Spleen (tissue), 11 donors: ENCODE measurements around the gene GFER. TPM values are rescaled to one million over a fixed set of nuclear protein-coding genes. Genes with fewer than 3 reads are reported as not detected.
"Not testable (repeated sequence)": the region's sequence is repeated elsewhere in the genome, so short reads cannot be mapped to it uniquely, and the experiment has no call there.

Experiments
- DNase-seq: peaks from one replicate; pipeline ENCODE4 v3.0.0-alpha.2; 2020
- H3K27ac ChIP-seq, 8 donors: fragments of 200-600 bp; sonication (generic) in 7 of 8; 1 replicate in 4 of 8; 2 replicates in 4 of 8; pipeline versions ENCODE4 v1.5.0 to v1.8.0; 2016 to 2021; ENCODE audit warnings: inconsistent platforms in 4 of 8, mild to moderate bottlenecking in 4 of 8, moderate library complexity in 1 of 8
- H3K27me3 ChIP-seq, 7 donors: fragments of 200-600 bp; sonication (generic) in 6 of 7; replicated peaks in 1 of 7; 1 replicate in 4 of 7; 2 replicates in 3 of 7; pipeline versions ENCODE4 v1.5.0 to v1.8.0; 2016 to 2021; ENCODE audit warnings: inconsistent platforms in 3 of 7, mild to moderate bottlenecking in 1 of 7
- H3K36me3 ChIP-seq, 6 donors: fragments of 200-600 bp; sonication (generic) in 5 of 6; 1 replicate in 4 of 6; 2 replicates in 2 of 6; pipeline versions ENCODE4 v1.5.0 to v1.8.0; 2016 to 2021; ENCODE audit warnings: inconsistent platforms in 2 of 6
- H3K4me1 ChIP-seq, 6 donors: fragments of 200-600 bp; sonication (generic) in 5 of 6; 1 replicate in 3 of 6; 2 replicates in 3 of 6; pipeline versions ENCODE4 v1.5.0 to v1.8.0; 2016 to 2021; ENCODE audit warnings: inconsistent platforms in 3 of 6
- H3K4me3 ChIP-seq, 8 donors: fragments of 200-600 bp; sonication (generic) in 7 of 8; 1 replicate in 4 of 8; 2 replicates in 4 of 8; pipeline versions ENCODE4 v1.5.0 to v1.8.0; 2016 to 2021; ENCODE audit warnings: inconsistent platforms in 4 of 8, mild to moderate bottlenecking in 4 of 8, moderate library complexity in 2 of 8
- H3K9me3 ChIP-seq, 8 donors: fragments of 200-600 bp; sonication (generic) in 7 of 8; 1 replicate in 4 of 8; 2 replicates in 4 of 8; pipeline versions ENCODE4 v1.5.0 to v1.8.0; 2016 to 2021; ENCODE audit warnings: inconsistent platforms in 4 of 8
- POLR2A ChIP-seq, 3 donors: fragments of 450-650 bp; IDR thresholded peaks; one replicate each; pipeline ENCODE4 v1.5.1; 2017; ENCODE audit warnings: antibody characterized with exemption in 3 of 3, mild to moderate bottlenecking in 1 of 3
- POLR2AphosphoS5 ChIP-seq, 3 donors: sonication (generic); formaldehyde crosslinking; IDR thresholded peaks; one replicate each; pipeline ENCODE4 v1.5.1; 2017; ENCODE audit warnings: antibody characterized with exemption in 3 of 3
- WGBS, 5 donors: extraction: QIAGEN DNeasy Blood & Tissue Kit in 3 of 5; methylation state at CpG; one replicate each; pipeline versions ENCODE4 v1.1.5 to v1.1.7; 2013 to 2018; 5-methylcytosine and 5-hydroxymethylcytosine counted together
- intact Hi-C: fragments of 100-400 bp; cut with DNase I; formaldehyde crosslinking; loops from one replicate; pipeline ENCODE4 v1.15.0; 2023; ENCODE audit warnings: low total_unique reads
- polyA plus RNA-seq, 3 donors: library from polyadenylated mRNA; stranded (reverse); fragments of 200-250 nt; gene quantifications; one replicate each; pipeline ENCODE4 v1.2.1, GENCODE V29; 2013
- total RNA-seq, 7 donors: library from RNA; depleted of rRNA in 3 of 7; stranded (reverse); fragments of >200 nt in 3 of 7; fragmentation: NEBNext Ultra II Directional in 4 of 7; extraction: Animal tissue kit (Norgen Biotek cat#: 25700) in 4 of 7; gene quantifications; one replicate each; pipeline versions ENCODE4 v1.1.0 to v1.2.1, GENCODE V29; 2016 to 2021
- TF ChIP-seq, protein P1 (sequence below), 11 experiments: fragments of 200-600 bp in 7 of 11; fragments of 450-650 bp in 4 of 11; sonication (generic) in 4 of 11; IDR thresholded peaks in 8 of 11; conservative IDR thresholded peaks in 3 of 11; 1 replicate in 7 of 11; 2 replicates in 4 of 11; pipeline versions ENCODE4 v1.4.0 to v1.8.0; 2016 to 2021; ENCODE audit warnings: antibody characterized with exemption in 11 of 11, inconsistent platforms in 4 of 11, mild to moderate bottlenecking in 1 of 11
- donor health status: healthy with polysubstance abuse.
- donor health status: DM: no; HTN: no; CAD: no; lungs with moderate emphysema.
- donor health status: DM: no; HTN: no; CAD: no.
- donor health status: Bipolar disorder and iron deficiency.
- donor health status: healthy.
- donor health status: DM: no; HTN: no; CAD: no.
- donor health status: DM: yes; HTN: yes; CAD: no.

GFER gene
- total and polyA plus RNA-seq, 10 donors = 9.6 to 36.0 (median 22.8) TPM

DNA sequence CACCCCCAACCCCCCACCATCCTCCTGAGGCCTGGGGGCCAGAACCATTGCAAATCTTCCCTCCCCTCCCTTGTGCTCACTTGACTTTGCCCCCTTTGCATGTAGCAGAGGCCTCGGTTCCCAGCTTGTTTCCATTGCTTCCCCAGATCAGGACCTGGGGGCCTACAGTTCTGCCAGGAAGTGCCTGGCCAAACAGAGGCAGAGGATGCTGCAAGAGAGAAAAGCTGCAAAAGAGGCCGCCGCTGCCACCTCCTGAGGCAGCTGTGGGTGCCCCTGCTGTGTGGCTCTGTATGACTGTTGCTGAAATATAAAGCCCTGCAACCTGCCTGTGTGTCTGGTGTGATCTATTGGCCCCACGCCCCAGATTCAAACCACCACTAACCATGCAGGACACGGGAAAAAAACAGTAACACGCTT lies 22.3 kb upstream of the GFER start:
- TF ChIP-seq, protein P1, sequence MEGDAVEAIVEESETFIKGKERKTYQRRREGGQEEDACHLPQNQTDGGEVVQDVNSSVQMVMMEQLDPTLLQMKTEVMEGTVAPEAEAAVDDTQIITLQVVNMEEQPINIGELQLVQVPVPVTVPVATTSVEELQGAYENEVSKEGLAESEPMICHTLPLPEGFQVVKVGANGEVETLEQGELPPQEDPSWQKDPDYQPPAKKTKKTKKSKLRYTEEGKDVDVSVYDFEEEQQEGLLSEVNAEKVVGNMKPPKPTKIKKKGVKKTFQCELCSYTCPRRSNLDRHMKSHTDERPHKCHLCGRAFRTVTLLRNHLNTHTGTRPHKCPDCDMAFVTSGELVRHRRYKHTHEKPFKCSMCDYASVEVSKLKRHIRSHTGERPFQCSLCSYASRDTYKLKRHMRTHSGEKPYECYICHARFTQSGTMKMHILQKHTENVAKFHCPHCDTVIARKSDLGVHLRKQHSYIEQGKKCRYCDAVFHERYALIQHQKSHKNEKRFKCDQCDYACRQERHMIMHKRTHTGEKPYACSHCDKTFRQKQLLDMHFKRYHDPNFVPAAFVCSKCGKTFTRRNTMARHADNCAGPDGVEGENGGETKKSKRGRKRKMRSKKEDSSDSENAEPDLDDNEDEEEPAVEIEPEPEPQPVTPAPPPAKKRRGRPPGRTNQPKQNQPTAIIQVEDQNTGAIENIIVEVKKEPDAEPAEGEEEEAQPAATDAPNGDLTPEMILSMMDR (IDR thresholded peaks at IDR 0.05 in 8 of 11, conservative IDR thresholded peaks at IDR 0.05 in 3 of 11) = no peak
- peak overlapping the region in 4 of 8 donors; percentile 88 to 99 (median 96) for H3K27ac ChIP-seq
- intact Hi-C loops = no loop called here
- peak overlapping the region in 1 of 8 donors; percentile 94 for H3K4me3 ChIP-seq
- peak; percentile 72 for DNase-seq
- WGBS, 5 donors = 45 to 66% (median 56%) methylated on average over 4 to 6 of the region's 6 CpGs
- H3K4me1 ChIP-seq = peaks cover 28 to 77% (median 67%) of the 10 kb centered on the region in 6 donors
- H3K36me3 ChIP-seq = peaks cover 0 to 38% (median 26%) of the 10 kb centered on the region in 6 donors
- H3K9me3 ChIP-seq = no peaks in the 10 kb centered on the region
- no peaks in the 10 kb centered on the region for H3K27me3 ChIP-seq

DNA sequence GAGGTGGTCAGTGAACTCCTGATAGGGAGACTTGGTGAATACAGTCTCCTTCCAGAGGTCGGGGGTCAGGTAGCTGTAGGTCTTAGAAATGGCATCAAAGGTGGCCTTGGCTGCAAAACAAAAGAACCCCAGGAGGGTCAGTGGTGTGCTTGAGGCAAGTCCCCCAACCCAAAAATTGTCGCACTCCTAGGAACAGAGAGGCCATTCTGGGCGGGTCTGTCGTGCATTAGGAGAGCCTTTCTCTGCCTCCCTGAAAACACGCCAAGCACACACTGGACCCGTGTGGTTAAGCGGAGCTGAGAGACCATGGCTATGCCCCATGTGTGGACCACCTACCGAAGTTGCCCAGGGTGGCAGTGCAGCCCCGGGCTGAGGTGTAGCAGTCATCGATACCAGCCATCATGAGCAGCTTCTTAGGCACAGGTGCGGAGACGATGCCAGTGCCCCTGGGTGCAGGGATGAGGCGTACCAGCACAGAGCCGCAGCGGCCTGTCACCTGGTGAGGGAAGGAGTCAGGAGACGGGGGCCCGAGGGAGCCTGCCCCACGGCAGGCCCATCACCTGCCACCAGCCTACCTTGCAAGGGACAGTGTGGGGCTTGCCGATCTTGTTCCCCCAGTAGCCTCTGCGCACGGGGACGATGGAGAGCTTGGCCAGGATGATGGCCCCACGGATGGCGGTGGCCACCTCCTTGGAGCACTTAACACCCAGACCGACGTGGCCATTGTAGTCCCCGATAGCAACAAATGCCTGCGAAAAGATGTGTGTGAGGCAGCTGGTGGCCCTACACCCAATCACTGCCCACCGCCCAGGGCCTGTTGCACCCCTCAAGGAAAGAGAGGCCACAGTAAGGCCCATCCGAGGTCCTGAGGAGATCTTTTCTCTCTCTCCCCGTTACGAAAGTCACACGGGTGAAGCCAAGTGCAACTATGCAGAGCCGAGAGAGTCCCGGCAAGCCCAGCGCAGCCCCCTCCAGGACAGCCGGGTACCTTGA lies 21.5 kb upstream of the GFER start:
- DNase-seq, intact Hi-C loops, H3K27me3 ChIP-seq, H3K9me3 ChIP-seq: not testable (repeated sequence)
- Histone ChIP-seq H3K4me1 (peaks cover 28 to 79% (median 67%) of the 10 kb centered on the region in 6 donors), H3K4me3 (peak overlapping the region in 4 of 8 donors; percentile 74 to 94 (median 89)), H3K36me3 (peaks cover 0 to 40% (median 26%) of the 10 kb centered on the region in 6 donors), H3K27ac (peak overlapping the region in 4 of 8 donors; percentile 98 to 99 (median 99))
- peak in 2 of 3 donors; percentile 47 to 75 for TF ChIP-seq POLR2AphosphoS5 (IDR thresholded peaks at IDR 0.05)
- 72 to 87% (median 82%) methylated on average over 17 to 37 of the region's 37 CpGs for WGBS, 5 donors

DNA sequence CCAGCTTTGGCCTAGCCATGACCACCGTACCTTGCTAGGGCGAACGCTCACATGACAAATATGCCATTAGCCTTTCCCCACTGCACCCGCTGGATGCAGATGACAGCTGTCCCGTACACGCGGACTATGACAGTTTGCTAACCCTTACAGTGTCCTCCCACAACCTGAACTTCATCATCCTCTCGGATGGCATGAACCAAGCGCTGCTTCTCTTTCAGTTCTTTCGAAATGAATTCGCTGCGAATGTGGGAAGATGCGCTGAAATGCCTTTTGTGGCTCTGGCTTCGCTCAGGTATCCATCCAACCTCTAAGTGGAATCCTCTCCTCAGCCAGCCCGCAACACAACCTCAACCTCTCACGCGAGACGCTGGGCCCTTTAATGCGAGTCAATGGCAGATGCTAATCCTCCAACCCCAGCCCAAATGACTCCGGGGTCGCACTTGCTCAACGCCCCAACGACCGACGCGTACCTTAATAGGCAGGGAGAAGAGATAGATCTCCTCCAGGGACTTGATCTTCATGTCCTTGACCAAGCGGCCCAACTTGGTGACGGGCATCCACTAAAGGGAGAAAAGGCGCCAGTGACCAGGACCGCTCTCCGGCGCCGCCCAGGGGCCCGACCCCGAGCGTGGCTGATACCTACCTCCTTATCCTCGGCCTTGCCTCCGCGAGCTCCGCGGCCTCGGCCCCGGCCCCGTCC lies 20.0 kb upstream of the GFER start:
- intact Hi-C loops = no loop called here
- 7 to 12% (median 8%) methylated on average over 29 to 44 of the region's 44 CpGs for WGBS, 5 donors
- peaks cover 28 to 74% (median 62%) of the 10 kb centered on the region in 6 donors for H3K4me1 ChIP-seq
- H3K4me3 ChIP-seq = peak overlapping the region; percentile 66 to 94 (median 81)
- peak overlapping the region; percentile 80 to 99 (median 98) for H3K27ac ChIP-seq
- no peak for DNase-seq
- H3K27me3 ChIP-seq = no peaks in the 10 kb centered on the region
- no peaks in the 10 kb centered on the region for H3K9me3 ChIP-seq
- H3K36me3 ChIP-seq = peaks cover 0 to 40% (median 26%) of the 10 kb centered on the region in 6 donors
- TF ChIP-seq POLR2A (IDR thresholded peaks at IDR 0.05) = no peak
- TF ChIP-seq POLR2AphosphoS5 (IDR thresholded peaks at IDR 0.05) = peak in 1 of 3 donors; percentile 14
- TF ChIP-seq, protein P1 (IDR thresholded peaks at IDR 0.05 in 8 of 11, conservative IDR thresholded peaks at IDR 0.05 in 3 of 11) = peak in 1 of 11 experiments; percentile 27

DNA sequence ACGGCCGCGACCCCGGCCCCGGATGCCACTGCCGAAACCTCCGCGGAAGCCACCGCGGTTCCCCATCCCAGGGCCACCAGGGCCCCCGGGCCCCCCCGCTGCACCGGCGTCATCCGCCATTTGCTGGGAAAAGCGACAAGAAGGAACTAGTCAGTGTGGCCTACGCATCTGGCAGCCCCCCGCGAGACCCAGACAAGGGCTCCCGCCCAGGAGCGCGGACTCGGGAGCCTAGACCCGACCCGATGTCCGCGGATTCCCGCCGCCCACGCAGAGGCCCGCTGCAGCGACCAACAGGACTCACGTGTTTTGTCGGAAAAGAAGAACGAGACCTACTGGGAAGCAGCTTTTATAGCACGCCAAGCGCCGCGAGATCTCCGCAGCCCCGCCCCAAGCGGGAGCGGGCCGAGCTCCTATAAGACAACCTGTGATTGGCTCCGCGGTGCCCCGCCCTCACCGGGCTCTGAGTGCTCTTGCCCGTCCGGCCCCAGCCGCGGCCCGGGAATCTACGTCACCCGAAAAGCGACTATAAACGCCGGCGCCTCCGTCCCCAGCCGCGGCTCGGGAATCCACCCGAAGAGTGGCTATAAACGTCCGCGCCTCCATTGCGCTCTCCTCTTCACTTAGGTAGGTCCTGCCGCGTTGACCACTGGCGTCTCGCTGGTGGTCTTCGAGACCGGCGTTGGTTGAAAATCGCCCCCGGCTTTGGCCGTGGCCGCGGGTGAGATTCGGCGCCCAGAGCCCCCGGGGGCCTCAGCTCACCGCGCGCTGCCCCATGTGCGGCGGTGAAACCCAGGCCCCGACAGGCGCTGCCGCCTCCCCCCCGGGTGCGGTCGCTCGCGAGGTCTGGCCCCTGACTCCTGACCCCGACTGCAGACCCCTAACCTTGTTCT lies 19.2 kb upstream of the GFER start, which contains the start of gene RPS2:
Gene RPS2 (minus strand): TSS at position 321 of the 890 bp plus-strand sequence. CDS start 201 bp downstream, at position 120.
- intact Hi-C loops = no loop called here
- Histone ChIP-seq H3K27me3 (no peaks in the 10 kb centered on the region), H3K27ac (peak within 1 kb of the TSS; percentile 80 to 99 (median 98)), H3K9me3 (no peaks in the 10 kb centered on the region), H3K4me3 (peak within 1 kb of the TSS; percentile 66 to 94 (median 81)), H3K4me1 (peaks cover 28 to 66% (median 58%) of the 10 kb centered on the region in 6 donors), H3K36me3 (peaks cover 0 to 40% (median 26%) of the 10 kb centered on the region in 6 donors)
- peak; percentile 99 for DNase-seq
- WGBS, 5 donors = 0 to 1% (median 0%) methylated on average over 42 to 97 of the region's 97 CpGs
- TF ChIP-seq, protein P1 (IDR thresholded peaks at IDR 0.05 in 8 of 11, conservative IDR thresholded peaks at IDR 0.05 in 3 of 11) = peak in 6 of 11 experiments; percentile 5 to 54 (median 38)
- TF ChIP-seq POLR2A (IDR thresholded peaks at IDR 0.05) (peak; percentile 85 to 92 (median 91)), POLR2AphosphoS5 (IDR thresholded peaks at IDR 0.05) (peak; percentile 99 to 100 (median 100))
